Camera-type eye (tissue), 1 donor: ENCODE measurements around the gene ITIH3. TPM values are rescaled to one million over a fixed set of nuclear protein-coding genes. Genes with fewer than 3 reads are reported as not detected.

Experiments
- total RNA-seq: library from RNA; depleted of rRNA; stranded (reverse); fragments of >200 nt; gene quantifications from one replicate; pipeline ENCODE4 v1.2.3, GENCODE V29; 2014

ITIH3 gene, protein sequence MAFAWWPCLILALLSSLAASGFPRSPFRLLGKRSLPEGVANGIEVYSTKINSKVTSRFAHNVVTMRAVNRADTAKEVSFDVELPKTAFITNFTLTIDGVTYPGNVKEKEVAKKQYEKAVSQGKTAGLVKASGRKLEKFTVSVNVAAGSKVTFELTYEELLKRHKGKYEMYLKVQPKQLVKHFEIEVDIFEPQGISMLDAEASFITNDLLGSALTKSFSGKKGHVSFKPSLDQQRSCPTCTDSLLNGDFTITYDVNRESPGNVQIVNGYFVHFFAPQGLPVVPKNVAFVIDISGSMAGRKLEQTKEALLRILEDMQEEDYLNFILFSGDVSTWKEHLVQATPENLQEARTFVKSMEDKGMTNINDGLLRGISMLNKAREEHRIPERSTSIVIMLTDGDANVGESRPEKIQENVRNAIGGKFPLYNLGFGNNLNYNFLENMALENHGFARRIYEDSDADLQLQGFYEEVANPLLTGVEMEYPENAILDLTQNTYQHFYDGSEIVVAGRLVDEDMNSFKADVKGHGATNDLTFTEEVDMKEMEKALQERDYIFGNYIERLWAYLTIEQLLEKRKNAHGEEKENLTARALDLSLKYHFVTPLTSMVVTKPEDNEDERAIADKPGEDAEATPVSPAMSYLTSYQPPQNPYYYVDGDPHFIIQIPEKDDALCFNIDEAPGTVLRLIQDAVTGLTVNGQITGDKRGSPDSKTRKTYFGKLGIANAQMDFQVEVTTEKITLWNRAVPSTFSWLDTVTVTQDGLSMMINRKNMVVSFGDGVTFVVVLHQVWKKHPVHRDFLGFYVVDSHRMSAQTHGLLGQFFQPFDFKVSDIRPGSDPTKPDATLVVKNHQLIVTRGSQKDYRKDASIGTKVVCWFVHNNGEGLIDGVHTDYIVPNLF
- total RNA-seq = 0.66 TPM

DNA sequence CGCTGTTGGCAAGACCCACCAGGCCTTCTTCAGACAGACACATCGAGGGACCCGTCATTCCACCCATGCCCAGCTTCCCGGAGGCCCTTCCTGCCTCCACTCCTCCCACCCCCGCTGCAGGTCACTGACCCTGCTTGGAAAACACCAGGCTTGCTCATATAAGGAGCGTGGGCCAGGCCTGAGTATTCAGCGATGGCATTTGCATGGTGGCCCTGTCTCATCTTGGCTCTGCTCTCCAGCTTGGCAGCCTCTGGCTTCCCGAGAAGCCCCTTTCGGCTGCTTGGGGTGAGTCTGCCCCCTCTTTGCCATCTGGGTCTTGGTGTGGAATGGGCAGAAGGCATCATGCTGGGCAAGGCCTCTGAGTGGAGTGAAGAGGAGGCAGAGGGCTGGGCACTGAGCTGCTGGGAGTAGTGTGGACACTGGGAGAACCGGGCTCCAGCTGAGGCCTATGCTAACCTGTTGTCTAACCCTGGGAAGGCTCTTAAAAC lies at the start of gene ITIH3:
Gene ITIH3, plus strand, starts transcription at position 185 of the 488 bp plus-strand sequence. Its CDS starts 8 bp downstream, at position 193.

DNA sequence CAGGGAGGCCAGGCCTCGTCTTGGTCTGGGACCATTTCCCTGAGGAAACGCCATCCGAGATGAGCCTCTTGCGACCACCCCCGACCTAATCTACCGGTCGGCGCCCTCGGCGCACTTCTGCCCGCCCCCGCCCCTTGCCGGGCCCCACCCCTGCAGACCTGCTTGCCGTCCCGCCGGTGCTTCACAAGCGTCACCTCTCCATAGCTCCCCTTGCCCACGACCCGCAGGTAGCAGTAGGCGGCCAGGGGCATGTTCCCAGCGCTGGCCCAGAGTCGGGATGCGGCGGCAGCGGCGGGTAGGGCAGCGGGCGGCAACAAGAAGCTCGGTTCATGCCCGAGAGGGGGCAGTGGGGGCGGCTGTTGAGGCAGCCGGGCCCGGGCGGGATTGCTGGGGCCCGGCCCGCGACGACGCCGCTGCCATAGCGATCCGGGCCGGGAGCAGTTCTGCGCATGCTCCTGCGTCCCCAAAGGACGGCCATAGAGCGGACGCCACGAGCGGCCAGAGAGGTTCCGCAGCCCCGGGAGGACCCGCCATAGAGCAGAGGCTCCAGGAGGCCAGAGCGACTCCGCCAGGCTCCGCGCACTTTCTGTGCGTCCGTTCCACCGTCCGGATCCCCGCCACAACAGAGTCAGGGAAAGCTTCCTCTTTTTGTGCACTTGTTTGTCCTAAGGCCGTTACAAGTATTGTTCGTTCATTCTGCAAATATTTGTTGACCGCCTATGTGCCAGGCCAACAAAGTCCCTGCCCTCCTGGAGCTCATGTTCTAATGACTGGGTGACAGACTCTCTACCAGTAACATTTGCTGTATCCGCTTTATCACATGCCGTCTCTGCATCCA lies 23.9 kb upstream of the ITIH3 start, which contains the start of gene NEK4:
Gene NEK4, minus strand, starts transcription at position 445 of the 838 bp plus-strand sequence. Its CDS starts 194 bp downstream, at position 251.

DNA sequence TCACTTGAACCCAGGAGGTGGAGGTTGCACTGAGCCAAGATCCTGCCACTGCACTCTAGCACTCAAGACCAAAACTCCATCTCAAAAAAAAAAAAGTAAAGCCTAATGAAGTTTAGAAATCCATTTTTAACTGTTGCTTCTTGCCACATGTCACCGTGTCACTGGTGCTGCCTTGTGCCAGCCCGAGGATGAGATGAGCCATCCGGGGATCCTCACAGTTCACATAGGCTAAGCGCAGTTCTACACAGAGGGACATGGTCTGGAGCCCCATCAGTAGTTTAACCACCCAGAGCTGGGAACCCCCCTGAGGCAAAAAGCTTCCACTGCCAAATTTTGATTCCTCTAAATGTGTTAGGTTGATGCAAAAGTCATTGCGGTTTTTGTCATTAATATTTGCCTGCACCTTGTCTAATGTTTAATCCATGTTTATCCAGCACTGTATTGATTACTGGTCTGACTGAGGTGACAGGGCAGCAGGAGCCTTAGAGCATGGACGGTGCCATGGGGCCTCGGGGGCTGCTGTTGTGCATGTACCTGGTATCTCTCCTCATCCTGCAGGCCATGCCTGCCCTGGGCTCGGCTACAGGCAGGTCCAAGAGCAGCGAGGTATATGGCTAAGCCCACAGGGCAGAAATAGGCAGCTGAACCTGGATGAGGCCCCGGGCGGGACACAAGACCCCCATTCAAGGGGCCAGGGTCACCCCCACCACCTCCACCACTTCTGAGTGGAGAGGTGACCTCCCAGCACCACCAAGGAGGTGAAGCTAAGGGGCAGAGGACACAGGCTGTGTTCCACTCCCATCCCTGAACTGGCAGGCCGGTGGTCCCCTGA lies 17.3 kb upstream of the ITIH3 start, which contains the start of gene ITIH1:
Gene ITIH1, plus strand, starts transcription at position 473 of the 832 bp plus-strand sequence. Its CDS starts 17 bp downstream, at position 490.

DNA sequence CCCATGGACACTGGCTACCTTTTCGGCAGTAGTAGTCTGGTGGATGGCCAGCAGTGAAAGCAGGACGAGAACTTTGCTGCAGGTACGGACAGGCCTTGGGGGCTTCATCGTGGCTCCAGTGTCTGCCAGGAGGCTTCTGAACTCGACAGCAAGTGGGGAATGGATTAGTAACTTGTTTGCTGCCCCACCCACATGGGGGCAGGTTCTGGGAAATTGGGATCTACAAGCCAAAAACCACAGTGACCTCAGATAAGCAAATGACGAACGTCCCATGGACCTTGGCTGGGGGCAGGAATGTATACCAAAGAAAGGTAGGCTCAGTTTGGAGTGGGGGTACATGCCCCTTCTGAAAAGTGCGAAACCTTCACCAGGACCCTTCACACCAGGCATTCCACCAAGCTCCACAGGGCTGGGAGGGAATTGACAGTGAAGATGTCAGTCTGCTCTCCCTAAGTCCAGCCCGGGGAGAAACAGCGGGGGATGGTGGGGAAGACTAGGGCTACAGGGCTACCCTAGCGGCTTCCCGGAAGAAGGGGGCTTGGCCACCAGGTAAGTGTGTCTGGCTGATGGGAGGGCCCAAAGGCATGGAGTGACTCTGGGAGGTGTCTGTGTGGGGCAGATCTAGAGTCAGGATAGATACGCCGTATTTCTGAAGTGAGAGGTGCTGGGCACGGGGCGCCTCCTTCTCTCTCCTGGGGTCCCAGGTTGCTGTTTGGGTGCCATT lies 36.1 kb downstream of the ITIH3 start, which contains the start of gene ITIH4:
Gene ITIH4, minus strand, starts transcription at position 138 of the 724 bp plus-strand sequence. Its CDS starts 30 bp downstream, at position 108.

DNA sequence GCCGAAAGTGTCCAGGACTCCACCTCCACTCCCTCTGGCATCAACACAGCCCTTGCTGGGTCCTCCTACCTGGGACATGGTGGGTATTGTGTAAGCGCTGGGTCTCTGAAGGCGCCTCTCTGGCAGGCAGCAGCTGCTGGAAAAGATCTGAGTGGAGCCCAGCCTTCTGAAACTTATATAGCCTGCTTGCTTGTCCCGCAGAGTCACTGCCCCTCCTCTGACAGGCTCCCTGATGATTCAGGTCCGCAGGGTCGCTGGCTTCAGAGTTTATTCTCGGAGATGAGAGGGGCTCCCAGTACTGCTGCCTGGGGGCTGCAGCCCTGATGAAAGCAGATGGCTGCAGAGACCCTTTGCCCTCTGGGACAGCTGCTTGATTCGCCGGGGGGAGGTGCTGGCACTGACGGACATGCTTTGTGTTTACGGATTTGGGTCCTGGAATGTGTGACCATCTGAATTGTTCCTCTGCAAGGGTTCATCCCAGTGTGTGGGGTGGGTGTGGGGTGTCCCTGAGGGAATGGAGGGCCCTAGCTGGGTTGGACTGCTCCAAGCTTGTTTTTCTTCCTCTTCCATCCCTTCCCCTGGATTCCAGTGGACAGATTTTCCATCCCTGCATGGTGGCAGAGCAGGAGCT lies 40.4 kb downstream of the ITIH3 start, which contains the start of gene MUSTN1:
Gene MUSTN1, minus strand, starts transcription at position 149 of the 631 bp plus-strand sequence. Its CDS starts 71 bp downstream, at position 78.

Other genes starting within 250 kb of the ITIH3 start
- gene PBRM1, start 108.9 kb upstream of the ITIH3 start, total RNA-seq = 193 TPM
- 96.2 TPM for gene GNL3, start 108.8 kb upstream of the ITIH3 start, total RNA-seq
- 115 TPM for gene GLT8D1, start 89.0 kb upstream of the ITIH3 start, total RNA-seq
- gene SPCS1, start 88.7 kb upstream of the ITIH3 start, total RNA-seq = 75.8 TPM
- gene NEK4, start 23.9 kb upstream of the ITIH3 start, total RNA-seq = 64.3 TPM
- not detected for gene ITIH1, start 17.2 kb upstream of the ITIH3 start, total RNA-seq
- 4.9 TPM for gene ITIH4, start 35.9 kb downstream of the ITIH3 start, total RNA-seq
- 12.0 TPM for gene MUSTN1, start 40.2 kb downstream of the ITIH3 start, total RNA-seq
- gene STIMATE, start 102.8 kb downstream of the ITIH3 start, total RNA-seq = 12.9 TPM